GM15510 (cell line): ENCODE measurements around the gene PIAS4.

Experiments
- POLR2A ChIP-seq: IDR thresholded peaks from 3 replicates; pipeline ENCODE4 v1.6.1; 2011; ENCODE audit warnings: borderline replicate concordance; ENCODE audit not compliant: insufficient read length; ENCODE audit errors: extremely low read depth

The PIAS4 gene

DNA sequence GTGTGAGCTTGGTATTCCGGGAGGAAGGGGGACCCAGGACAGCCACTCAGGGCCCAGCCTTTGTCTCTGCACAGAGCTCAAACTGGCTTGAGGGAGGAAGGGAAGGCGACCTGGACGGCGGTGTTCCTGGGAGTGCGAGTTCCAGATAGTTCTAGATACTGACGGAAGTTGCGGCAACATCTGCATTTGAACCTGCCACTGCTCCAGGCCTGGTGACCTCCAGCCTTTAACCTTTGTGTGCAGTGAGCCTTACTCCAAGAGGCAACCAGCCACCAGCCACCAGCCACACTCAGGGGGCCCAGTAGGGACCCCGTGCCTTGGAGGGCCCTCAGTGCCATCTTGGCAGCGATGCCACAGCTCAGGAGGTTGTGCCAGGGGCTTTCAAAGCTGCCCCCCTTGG is 74.6 kb downstream of the PIAS4 start:
- TF ChIP-seq POLR2A = no peak

DNA sequence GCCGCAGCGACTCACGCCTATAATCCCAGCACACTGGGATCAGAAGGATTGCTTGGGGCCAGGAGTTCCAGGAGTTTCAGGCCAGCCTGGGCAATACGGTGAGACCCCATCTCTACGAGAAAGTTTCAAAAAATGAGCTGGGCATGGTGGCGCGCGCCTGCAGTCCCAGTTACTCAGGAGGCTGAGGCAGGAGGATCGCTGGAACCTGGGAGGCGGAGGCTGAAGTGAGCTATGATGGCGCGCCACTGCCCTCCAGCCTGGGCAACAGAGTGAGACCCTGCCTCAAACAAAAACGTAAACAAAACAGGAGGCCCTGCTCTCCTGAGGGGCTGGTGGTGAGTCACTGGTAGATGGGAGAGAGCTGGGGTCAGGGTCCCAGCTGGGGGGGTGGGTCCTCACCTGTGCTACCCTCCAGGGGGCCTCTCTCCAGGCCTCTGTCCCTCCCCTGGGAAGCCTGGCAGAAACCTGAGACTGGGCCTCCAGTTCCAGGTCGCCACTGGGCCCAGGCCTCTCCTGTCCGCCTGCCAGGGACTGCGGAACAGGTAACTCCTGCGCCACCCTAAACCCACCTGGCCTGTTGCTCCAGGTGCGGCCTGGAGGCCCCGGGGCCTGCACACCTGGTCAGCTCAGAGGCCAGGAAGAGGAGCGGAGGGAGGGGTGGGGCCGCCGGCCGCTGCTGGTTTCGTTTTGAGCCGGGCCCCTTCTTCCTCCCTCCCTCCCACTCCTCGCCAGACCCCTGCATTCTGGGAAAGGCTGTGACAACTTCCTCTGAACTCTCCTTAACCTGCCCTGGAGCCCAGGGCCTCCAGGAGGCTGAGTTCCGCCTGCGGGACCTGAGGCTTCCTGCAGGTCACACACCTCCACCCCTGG is 76.4 kb downstream of the PIAS4 start:
- no peak for TF ChIP-seq POLR2A

DNA sequence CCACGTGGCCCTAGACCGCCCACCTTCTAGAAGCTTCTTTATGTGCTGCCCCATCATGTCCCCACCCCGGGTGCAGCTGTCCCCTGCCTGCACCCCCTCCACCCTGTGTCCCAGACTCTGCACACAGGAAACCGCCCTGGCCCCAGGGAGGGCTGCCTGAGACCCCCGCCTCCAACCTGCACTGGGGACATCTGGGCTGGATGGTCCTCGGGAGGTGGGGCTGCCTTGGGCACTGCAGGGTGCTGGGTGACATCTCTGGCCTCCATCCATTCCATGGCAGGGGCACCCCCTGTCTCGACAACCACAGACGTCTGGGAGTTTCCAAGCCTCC is 77.0 kb downstream of the PIAS4 start:
- no peak for TF ChIP-seq POLR2A

DNA sequence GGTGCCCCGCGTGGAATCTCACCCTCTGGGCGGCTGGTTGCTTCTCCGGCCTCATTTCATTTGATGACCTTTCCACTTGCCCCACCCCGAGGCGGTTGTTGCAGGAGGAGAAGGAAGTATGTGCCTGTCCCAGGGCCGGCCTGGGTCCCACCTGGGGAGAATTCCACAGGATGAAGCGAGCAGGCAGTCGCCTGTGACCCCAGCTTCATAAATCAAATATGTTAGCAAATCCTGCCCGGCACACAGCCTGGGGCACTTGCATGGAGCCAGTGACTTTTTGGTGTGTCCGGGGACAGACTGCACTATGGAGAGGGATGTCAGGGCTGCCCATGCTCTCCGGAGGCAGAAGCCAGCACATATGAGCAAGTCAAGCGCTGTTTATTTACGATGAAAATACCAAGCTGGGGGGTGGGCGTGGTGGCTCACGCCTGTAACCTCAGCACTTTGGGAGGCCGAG is 78.9 kb downstream of the PIAS4 start:
- no peak for TF ChIP-seq POLR2A

DNA sequence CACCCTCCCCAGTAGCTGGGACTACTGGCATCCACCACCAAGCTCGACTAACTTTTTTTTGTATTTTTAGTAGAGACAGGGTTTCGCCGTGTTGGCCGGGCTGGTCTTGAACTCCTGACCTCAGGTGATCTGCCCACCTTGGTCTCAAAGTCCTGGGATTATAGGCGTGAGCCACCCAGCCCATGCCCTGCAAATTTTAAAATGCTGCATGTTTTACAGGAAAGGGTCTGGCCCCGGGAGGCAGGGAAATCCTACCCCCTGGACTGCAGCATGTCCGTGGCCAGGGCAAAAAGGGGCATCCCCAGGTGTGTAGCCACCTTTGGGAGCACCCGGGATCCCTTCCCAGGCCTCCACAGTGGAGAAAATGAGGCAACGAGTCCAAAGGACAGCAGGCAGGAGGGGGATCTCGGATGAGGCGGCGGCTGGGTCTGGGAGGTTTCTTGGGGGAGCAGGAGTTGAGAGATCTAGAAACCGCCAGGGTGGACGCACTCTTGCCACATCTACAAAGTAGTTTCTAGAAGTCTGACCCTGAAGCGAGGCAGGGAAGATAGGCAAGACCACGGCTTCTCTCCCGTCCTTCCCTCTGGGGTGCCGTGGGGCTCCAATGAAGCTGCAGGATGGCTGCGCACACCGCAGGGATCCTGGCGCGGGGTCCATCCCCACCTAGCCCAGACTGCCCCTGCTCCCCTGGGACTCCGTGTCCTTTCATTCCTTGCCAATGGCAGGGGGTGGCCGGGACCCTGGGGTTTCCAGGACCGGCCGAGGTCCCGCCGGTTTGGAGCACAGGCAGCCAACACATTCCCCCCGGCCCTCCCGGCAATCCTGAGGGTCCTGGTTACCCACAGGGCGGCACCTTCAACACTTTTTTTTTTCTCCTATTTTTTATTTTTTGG is 80.5 kb downstream of the PIAS4 start:
- TF ChIP-seq POLR2A = no peak

DNA sequence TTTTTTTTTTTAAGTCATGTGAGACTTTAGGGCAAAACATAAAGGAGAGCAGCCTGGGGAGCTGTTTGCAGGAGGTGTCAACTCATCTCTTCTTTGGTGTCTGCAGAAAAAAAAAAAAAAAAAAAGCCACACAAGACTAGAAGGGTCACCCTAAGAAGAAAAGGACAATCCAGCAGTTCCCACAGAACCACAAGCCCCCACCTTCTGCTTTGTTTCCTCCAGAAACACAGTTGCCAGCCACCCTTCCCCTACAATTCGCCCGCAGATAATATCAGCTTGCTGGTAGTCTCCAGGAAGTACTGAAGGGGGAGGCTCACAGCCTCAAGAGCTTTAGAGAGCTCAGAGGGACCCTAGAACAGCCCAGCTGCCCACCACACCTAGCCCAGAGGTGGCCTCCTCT is 81.4 kb downstream of the PIAS4 start:
- no peak for TF ChIP-seq POLR2A
